Psoas muscle (tissue), 8 donors: ENCODE results near the gene HAGHL. TPM values are rescaled to one million over a fixed set of nuclear protein-coding genes. Genes with fewer than 3 reads are reported as not detected.
"Not testable (repeated sequence)": the region's sequence is repeated elsewhere in the genome, so short reads cannot be mapped to it uniquely, and the experiment has no call there.

Source experiments
- ATAC-seq, 4 donors: fragments of 200-7000 bp; cut with Tn5 transposase; one replicate each; pipeline ENCODE4 v1.9.1; 2020; ENCODE audit warnings: moderate library complexity in 3 of 4, mild to moderate bottlenecking in 2 of 4
- DNase-seq, 2 donors: peaks; one replicate each; pipeline ENCODE4 v3.0.0-alpha.2; 2020
- H3K27ac ChIP-seq: fragments of 200-600 bp; one replicate; pipeline ENCODE4 v1.8.0; 2022
- H3K27me3 ChIP-seq, 3 donors: fragments of 200-600 bp in 1 of 3; one replicate each; pipeline versions ENCODE4 v1.6.1 to v1.8.0; 2013 to 2022; ENCODE audit warnings: low read length in 2 of 3, mild to moderate bottlenecking in 2 of 3, moderate library complexity in 1 of 3; ENCODE audit not compliant: insufficient read depth in 3 of 3
- H3K36me3 ChIP-seq, 2 donors: fragments of 200-600 bp in 1 of 2; one replicate each; pipeline versions ENCODE4 v1.6.1 to v1.8.0; 2013 to 2022; ENCODE audit warnings: low read depth in 1 of 2, mild to moderate bottlenecking in 1 of 2, moderate library complexity in 1 of 2; ENCODE audit not compliant: insufficient read depth in 1 of 2
- H3K4me1 ChIP-seq: fragments of 200-600 bp; one replicate; pipeline ENCODE4 v1.8.0; 2022
- H3K4me3 ChIP-seq: fragments of 200-600 bp; one replicate; pipeline ENCODE4 v1.8.0; 2022; ENCODE audit warnings: mild to moderate bottlenecking
- H3K9me3 ChIP-seq: fragments of 200-600 bp; one replicate; pipeline ENCODE4 v1.8.0; 2022
- WGBS, 3 donors: extraction: QIAGEN DNeasy Blood & Tissue Kit; methylation state at CpG; one replicate each; pipeline versions ENCODE4 v1.1.6 to v1.1.7; 2013; 5-methylcytosine and 5-hydroxymethylcytosine counted together
- intact Hi-C, 2 donors: fragments of 100-400 bp; cut with DNase I; formaldehyde crosslinking; loops; one replicate each; pipeline versions ENCODE4 v1.11.0 to v1.14.2; 2022
- polyA plus RNA-seq, 3 donors: library from polyadenylated mRNA; stranded (reverse); fragments of 200-250 nt; gene quantifications; one replicate each; pipeline ENCODE4 v1.2.3, GENCODE V29; 2013
- total RNA-seq, 4 donors: library from RNA; stranded (reverse); fragmentation: NEBNext Ultra II Directional in 2 of 4; extraction: Animal tissue kit (Norgen Biotek cat#: 25700) in 2 of 4; gene quantifications; one replicate each; pipeline versions ENCODE4 v1.2.1 to v1.2.4, GENCODE V29; 2021 to 2023
- TF ChIP-seq, protein P1 (sequence below): fragments of 200-600 bp; IDR thresholded peaks from one replicate; pipeline ENCODE4 v1.8.0; 2022; ENCODE audit warnings: antibody characterized with exemption
- donor health status: healthy with polysubstance abuse.
- donor health status: DM: no; HTN: no; CAD: no; lungs with moderate emphysema.
- donor health status: Bipolar disorder and iron deficiency.
- donor health status: healthy.
- donor health status: DM: yes; HTN: yes; CAD: no.
- donor health status: DM: no; HTN: no; CAD: no.
- donor health status: DM: no; HTN: no; CAD: no.
- donor health status: DM: yes; HTN: yes; CAD: no.

HAGHL gene
- total and polyA plus RNA-seq, 7 donors, result 0.38 to 4.4 (median 0.58) TPM

DNA sequence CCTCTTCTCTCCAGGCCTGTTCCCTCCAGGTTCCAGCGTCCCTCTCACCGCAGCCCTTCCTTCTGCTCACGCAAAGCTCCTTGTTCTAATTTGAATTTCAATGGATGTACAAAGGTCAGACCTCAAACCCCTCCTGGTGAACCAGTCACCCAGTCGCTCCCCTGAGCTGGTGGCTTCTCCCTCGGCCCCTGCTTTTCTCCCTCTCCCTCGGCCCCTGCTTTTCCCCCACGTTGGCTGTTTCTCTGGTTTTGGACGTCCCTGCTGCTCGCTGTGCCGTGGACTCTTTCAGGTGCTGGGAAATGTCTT, 25.1 kb downstream of the HAGHL start:
- no peak for ATAC-seq
- no peak overlapping the region for H3K4me3 ChIP-seq
- H3K27ac ChIP-seq, result no peak overlapping the region
- no peaks in the 10 kb centered on the region for H3K9me3 ChIP-seq
- no peaks in the 10 kb centered on the region for H3K36me3 ChIP-seq
- WGBS, 3 donors, result 17 to 29% (median 17%) methylated on average over 8 to 10 of the region's 10 CpGs
- intact Hi-C loops, result no loop called here
- H3K27me3 ChIP-seq, result peaks cover 0 to 42% (median 8%) of the 10 kb centered on the region in 3 donors
- DNase-seq, result no peak
- no peaks in the 10 kb centered on the region for H3K4me1 ChIP-seq
- TF ChIP-seq, protein P1, sequence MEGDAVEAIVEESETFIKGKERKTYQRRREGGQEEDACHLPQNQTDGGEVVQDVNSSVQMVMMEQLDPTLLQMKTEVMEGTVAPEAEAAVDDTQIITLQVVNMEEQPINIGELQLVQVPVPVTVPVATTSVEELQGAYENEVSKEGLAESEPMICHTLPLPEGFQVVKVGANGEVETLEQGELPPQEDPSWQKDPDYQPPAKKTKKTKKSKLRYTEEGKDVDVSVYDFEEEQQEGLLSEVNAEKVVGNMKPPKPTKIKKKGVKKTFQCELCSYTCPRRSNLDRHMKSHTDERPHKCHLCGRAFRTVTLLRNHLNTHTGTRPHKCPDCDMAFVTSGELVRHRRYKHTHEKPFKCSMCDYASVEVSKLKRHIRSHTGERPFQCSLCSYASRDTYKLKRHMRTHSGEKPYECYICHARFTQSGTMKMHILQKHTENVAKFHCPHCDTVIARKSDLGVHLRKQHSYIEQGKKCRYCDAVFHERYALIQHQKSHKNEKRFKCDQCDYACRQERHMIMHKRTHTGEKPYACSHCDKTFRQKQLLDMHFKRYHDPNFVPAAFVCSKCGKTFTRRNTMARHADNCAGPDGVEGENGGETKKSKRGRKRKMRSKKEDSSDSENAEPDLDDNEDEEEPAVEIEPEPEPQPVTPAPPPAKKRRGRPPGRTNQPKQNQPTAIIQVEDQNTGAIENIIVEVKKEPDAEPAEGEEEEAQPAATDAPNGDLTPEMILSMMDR, result no peak

DNA sequence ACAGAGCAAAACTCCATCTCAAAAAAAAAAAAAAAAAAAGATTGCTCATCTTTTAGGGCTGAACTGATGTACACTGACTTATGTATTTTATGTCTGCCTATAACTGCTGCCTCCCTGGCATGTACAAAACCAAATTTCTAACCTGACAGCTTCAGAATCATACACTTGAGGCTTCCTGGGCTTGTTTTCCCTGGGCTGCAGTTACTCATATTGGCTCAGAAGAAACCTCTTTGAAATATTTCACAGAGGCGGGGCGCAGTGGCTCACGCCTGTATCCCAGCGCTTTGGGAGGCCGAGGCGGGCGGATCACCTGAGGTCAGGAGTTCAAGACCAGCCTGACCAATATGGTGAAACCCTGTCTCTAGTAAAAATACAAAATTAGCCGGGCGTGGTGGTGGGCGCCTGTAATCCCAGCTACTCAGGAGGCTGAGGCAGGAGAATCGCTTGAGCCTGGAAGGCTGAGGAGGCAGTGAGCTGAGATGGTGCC, 27.3 kb downstream of the HAGHL start:
- H3K36me3 ChIP-seq, H3K4me3 ChIP-seq, H3K9me3 ChIP-seq, intact Hi-C loops, H3K27ac ChIP-seq, ATAC-seq, H3K4me1 ChIP-seq, DNase-seq: not testable (repeated sequence)
- H3K27me3 ChIP-seq, result peaks cover 0 to 39% (median 9%) of the 10 kb centered on the region in 3 donors
- WGBS, 3 donors, result 84 to 87% (median 86%) methylated on average over 11 of the region's 11 CpGs

DNA sequence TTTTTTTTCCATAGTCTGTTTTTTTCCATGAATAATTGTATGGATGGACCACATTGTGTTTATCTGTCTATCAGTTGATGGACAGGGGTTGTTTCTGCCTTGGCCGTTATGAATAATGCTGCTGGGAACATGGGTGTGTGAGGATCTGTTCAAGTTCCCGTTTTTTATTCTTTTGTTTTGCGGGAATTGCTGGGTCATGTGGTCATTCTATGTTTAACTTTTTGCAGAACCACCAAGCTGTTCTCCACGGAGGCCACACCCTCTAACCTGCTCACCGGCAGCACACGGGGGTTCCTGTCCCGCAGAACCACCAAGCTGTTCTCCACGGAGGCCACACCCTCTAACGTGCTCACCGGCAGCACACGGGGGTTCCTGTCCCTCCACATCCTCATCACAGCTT, 27.8 kb downstream of the HAGHL start:
- Histone ChIP-seq H3K27me3 (peaks cover 0 to 39% (median 10%) of the 10 kb centered on the region in 3 donors), H3K36me3 (no peaks in the 10 kb centered on the region), H3K27ac (no peak overlapping the region), H3K9me3 (no peaks in the 10 kb centered on the region), H3K4me1 (no peaks in the 10 kb centered on the region), H3K4me3 (no peak overlapping the region)
- DNase-seq (no peak), ATAC-seq (no peak)
- TF ChIP-seq, protein P1, result no peak
- WGBS, 3 donors, result 58 to 64% (median 64%) methylated on average over 11 of the region's 11 CpGs
- intact Hi-C loops, result no loop called here

DNA sequence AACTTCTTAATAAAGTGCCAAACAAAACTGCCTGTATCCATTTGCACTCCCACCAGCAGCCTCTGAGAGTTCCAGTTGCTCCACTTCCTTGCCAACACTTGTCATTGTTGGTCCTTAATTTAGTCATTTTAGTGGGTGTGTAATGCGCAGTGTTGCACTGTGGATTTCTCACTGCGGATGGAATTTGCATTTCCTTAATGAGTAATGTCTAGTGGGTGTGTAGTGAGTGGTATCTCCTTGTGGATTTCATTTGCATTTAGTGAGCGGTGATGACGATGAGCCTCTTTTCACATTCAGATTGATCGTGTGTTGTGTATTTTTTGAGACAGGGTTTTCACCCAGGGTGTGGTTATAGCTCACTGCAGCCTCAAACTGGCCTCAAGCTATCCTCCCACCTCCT, 29.5 kb downstream of the HAGHL start:
- ATAC-seq (no peak), DNase-seq (no peak)
- Histone ChIP-seq H3K36me3 (no peaks in the 10 kb centered on the region), H3K27ac (no peak overlapping the region), H3K4me1 (no peaks in the 10 kb centered on the region), H3K27me3 (peaks cover 0 to 39% (median 12%) of the 10 kb centered on the region in 3 donors), H3K9me3 (no peaks in the 10 kb centered on the region), H3K4me3 (no peak overlapping the region)
- intact Hi-C loops, result no loop called here
- 90 to 97% (median 94%) methylated on average over 5 of the region's 5 CpGs for whole genome bisulfite sequencing, 3 donors
- TF ChIP-seq, protein P1, result no peak

DNA sequence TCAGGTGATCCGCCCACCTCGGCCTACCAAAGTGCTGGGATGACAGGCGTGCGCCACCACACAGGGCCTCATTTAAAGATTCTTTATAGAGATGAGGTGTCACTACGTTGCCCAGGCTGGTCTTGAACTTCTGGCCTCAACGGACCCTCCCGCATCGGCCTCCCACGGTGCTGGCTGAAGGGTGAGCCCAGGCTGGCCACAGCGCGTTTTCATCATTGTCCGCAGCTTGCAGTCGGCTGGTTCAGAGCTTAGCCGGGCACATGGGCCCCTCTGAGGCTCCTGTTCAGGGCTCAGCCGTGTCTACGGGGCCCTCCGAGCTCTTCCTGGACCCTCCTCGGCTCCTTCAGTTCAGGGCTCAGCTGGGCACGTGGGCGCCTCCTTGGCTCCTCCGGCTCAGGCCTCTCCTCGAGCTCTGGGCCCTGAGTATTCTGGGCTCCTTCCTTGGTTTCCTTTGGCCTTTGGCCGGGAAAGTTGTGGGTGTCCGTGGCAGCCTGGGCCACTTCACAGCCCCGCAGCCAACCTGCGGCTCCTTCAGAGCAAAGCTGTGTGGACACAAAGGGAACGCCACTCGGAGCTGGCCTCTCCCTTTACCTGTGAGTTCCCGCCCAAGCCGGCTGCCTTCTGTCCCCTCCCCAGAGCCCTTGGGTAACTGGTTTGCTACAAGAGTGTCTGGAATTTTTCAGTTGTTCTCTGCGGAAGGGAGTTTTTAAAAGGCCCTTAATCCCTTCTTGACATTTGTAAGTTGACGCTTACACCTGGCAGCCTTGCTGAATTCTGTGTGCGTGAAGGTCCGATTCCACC, 32.4 kb downstream of the HAGHL start:
- Histone ChIP-seq H3K4me3 (no peak overlapping the region), H3K9me3 (no peaks in the 10 kb centered on the region), H3K27me3 (peaks cover 0 to 43% (median 9%) of the 10 kb centered on the region in 3 donors), H3K4me1 (no peaks in the 10 kb centered on the region), H3K27ac (no peak overlapping the region), H3K36me3 (no peaks in the 10 kb centered on the region)
- WGBS, 3 donors, result 72 to 75% (median 75%) methylated on average over 32 to 34 of the region's 34 CpGs
- TF ChIP-seq, protein P1, result no peak
- ATAC-seq (no peak), DNase-seq (no peak)
- intact Hi-C loops, result no loop called here
